Osteoblast (primary cell): Measurements from ENCODE around the gene ATXN7L1. TPM values are rescaled to one million over a fixed set of nuclear protein-coding genes. Genes with fewer than 3 reads are reported as not detected.

Experiments
- DNase-seq: peaks from one replicate; pipeline ENCODE4 v3.0.0; 2011; ENCODE audit warnings: low spot score, mixed read lengths; ENCODE audit not compliant: insufficient read length; ENCODE audit errors: missing footprints
- H2AFZ ChIP-seq: 2 replicates; pipeline ENCODE4 v1.6.0; 2011; ENCODE audit warnings: mild to moderate bottlenecking, low read length
- H3K27ac ChIP-seq: 2 replicates; pipeline ENCODE4 v1.5.1; 2011; ENCODE audit warnings: mild to moderate bottlenecking, low read depth, low read length, moderate library complexity
- H3K27me3 ChIP-seq: 2 replicates; pipeline ENCODE4 v1.6.0; 2012; ENCODE audit warnings: mild to moderate bottlenecking, control low read depth, inconsistent platforms, low read length, moderate library complexity; ENCODE audit not compliant: insufficient read depth
- H3K36me3 ChIP-seq: 2 replicates; pipeline ENCODE4 v1.5.1; 2011; ENCODE audit warnings: mild to moderate bottlenecking, low read length, control low read depth, moderate library complexity; ENCODE audit not compliant: insufficient read depth
- H3K4me1 ChIP-seq: 2 replicates; pipeline ENCODE4 v1.5.1; 2011; ENCODE audit warnings: mild to moderate bottlenecking, low read length, control low read depth, moderate library complexity; ENCODE audit not compliant: insufficient read depth
- H3K4me2 ChIP-seq: 2 replicates; pipeline ENCODE4 v1.6.0; 2011; ENCODE audit warnings: mild to moderate bottlenecking, low read length; ENCODE audit not compliant: insufficient read depth
- H3K4me3 ChIP-seq: fragments of 200-600 bp; sonication (generic); 3 replicates; pipeline ENCODE4 v1.5.1; 2012; ENCODE audit warnings: mild to moderate bottlenecking, low read length, inconsistent platforms; ENCODE audit not compliant: insufficient read depth
- H3K79me2 ChIP-seq: 2 replicates; pipeline ENCODE4 v1.6.0; 2012; ENCODE audit warnings: mild to moderate bottlenecking, low read length, control low read depth, inconsistent platforms; ENCODE audit not compliant: insufficient read depth
- H3K9me3 ChIP-seq: 2 replicates; pipeline ENCODE4 v1.5.1; 2011; ENCODE audit warnings: low read depth, low read length, control low read depth
- H4K20me1 ChIP-seq: 2 replicates; pipeline ENCODE4 v1.6.0; 2012; ENCODE audit warnings: mild to moderate bottlenecking, low read length, control low read depth; ENCODE audit not compliant: insufficient read depth
- total RNA-seq: library from RNA; depleted of rRNA; stranded (reverse); fragments of >200 nt; gene quantifications from 2 replicates; pipeline ENCODE4 v1.2.3, GENCODE V29; 2012
- TF ChIP-seq, protein P1 (sequence below): IDR thresholded peaks from 2 replicates; pipeline ENCODE4 v1.5.1; 2011; ENCODE audit warnings: mild to moderate bottlenecking, low read depth, low read length, moderate library complexity; ENCODE audit errors: extremely low read depth

Gene ATXN7L1
- total RNA-seq, 1 donor: 9.0 TPM

DNA sequence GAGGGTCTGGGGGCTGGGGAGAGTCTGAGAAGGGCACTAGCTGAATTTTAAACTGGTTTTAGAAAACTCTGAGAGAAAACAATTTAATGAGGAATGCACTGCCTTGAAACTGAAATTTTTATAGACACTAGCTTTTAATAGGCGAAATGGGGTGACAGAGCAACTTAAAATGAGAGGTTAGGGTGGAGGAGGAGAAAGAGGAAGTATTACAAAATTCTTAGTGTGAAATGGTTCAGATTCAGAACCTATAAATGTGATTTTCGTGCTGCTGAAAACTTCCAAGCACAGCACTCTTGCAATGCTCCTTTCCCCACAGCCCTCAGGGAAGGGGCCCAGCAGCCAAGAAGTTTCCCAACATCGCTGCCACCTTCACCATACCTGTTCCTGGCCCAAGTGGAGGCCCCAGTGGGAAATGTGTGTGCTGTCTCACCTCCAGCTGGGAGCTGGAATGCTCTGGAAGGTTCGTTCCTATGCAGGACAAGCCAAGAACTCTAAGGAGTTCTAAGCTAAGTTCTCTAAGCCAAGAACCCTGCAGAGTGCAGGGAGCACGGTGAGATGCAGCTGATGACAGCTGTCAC, 60.0 kb downstream of the ATXN7L1 start:
- Histone ChIP-seq H3K27me3 (no peaks in the 10 kb centered on the region), H4K20me1 (peaks cover 9% of the 10 kb centered on the region), H2AFZ (no peak overlapping the region), H3K4me1 (peaks cover 13% of the 10 kb centered on the region), H3K4me3 (no peak overlapping the region), H3K36me3 (no peaks in the 10 kb centered on the region), H3K79me2 (no peaks in the 10 kb centered on the region), H3K9me3 (no peaks in the 10 kb centered on the region), H3K27ac (no peak overlapping the region), H3K4me2 (no peak overlapping the region)
- TF ChIP-seq, protein P1, sequence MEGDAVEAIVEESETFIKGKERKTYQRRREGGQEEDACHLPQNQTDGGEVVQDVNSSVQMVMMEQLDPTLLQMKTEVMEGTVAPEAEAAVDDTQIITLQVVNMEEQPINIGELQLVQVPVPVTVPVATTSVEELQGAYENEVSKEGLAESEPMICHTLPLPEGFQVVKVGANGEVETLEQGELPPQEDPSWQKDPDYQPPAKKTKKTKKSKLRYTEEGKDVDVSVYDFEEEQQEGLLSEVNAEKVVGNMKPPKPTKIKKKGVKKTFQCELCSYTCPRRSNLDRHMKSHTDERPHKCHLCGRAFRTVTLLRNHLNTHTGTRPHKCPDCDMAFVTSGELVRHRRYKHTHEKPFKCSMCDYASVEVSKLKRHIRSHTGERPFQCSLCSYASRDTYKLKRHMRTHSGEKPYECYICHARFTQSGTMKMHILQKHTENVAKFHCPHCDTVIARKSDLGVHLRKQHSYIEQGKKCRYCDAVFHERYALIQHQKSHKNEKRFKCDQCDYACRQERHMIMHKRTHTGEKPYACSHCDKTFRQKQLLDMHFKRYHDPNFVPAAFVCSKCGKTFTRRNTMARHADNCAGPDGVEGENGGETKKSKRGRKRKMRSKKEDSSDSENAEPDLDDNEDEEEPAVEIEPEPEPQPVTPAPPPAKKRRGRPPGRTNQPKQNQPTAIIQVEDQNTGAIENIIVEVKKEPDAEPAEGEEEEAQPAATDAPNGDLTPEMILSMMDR: no peak
- no peak for DNase-seq

DNA sequence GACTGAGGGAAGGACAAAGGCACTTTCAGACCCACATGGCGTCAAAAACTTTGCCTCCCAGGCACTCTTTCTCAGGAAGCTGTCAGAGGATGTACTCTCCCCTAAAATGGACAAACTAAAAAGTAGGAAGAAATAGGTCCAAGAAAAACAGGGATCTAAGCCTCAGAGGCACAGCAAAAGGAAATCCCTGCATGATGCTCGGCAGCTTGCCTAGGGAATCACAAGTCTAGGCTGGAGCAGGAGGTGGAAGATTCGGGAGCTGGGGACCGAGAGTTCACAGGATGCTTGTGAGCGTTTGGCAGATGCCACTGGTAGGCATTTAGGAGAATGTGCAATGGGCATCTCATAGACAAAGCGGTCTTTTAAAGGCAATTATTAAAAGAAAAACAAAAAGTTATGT, 60.8 kb downstream of the ATXN7L1 start:
- TF ChIP-seq, protein P1: no peak
- H3K36me3 ChIP-seq: no peaks in the 10 kb centered on the region
- H3K4me3 ChIP-seq: no peak overlapping the region
- H3K9me3 ChIP-seq: no peaks in the 10 kb centered on the region
- H3K79me2 ChIP-seq: no peaks in the 10 kb centered on the region
- DNase-seq: no peak
- peak overlapping the region; percentile 22 for H3K4me2 ChIP-seq
- no peaks in the 10 kb centered on the region for H3K27me3 ChIP-seq
- H3K27ac ChIP-seq: no peak overlapping the region
- H3K4me1 ChIP-seq: peaks cover 13% of the 10 kb centered on the region
- no peak overlapping the region for H2AFZ ChIP-seq
- H4K20me1 ChIP-seq: peaks cover 9% of the 10 kb centered on the region

DNA sequence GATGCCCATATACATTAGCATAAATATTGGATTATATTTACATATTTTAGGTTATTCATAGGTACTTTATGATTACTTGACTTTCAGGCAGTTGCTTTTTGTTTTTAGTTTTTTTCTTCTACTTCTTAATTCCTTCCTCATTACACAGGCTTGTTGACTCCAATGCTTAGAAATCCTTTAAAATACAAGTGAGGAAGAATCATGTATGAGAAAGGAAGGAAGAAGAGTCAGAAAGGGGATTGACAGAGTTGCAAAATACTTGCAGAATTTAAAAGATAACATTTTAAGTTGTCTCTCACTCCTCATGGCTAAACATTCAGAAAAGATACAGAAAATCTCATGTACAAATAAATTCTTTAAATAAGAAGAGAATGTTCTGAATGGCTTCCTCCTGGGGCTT, 61.9 kb downstream of the ATXN7L1 start:
- Histone ChIP-seq H2AFZ (no peak overlapping the region), H3K4me1 (peaks cover 14% of the 10 kb centered on the region), H3K36me3 (no peaks in the 10 kb centered on the region), H3K4me3 (no peak overlapping the region), H3K4me2 (no peak overlapping the region), H3K27me3 (no peaks in the 10 kb centered on the region), H4K20me1 (peaks cover 6% of the 10 kb centered on the region), H3K9me3 (no peaks in the 10 kb centered on the region), H3K27ac (no peak overlapping the region), H3K79me2 (no peaks in the 10 kb centered on the region)
- TF ChIP-seq, protein P1: no peak
- no peak for DNase-seq

DNA sequence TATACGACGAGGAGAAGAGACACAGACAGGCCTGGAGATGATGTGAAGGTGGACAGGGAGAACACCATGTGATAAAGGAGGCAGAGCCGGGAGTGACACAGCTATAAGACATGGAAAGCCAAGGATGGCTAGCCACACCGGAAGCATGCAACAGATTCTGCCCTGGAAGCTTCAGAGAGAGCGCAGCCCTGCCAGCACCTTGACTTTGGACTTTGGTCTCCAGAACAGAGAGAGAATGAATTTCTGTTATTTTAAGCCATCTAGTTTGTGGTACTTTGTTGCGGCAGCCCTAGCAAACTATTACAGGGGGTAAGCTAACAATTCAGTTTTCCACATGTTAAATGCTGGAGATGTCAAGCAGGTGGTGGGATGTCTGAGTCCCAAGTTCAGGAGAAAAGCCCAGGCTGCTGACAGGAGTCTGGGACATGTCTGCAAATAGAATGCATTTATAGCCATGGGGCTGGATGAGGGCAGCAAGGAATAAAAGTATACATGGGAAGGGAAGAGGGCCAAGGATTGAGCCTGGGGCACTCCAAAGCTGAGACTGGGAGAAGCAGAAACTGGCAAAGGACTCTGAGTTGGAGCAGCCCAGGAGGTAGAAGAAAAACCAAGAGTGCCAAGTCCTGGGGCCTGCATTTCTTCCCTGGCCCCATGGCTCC, 65.1 kb downstream of the ATXN7L1 start:
- Histone ChIP-seq H2AFZ (no peak overlapping the region), H3K27me3 (no peaks in the 10 kb centered on the region), H3K9me3 (no peaks in the 10 kb centered on the region), H3K36me3 (no peaks in the 10 kb centered on the region), H3K27ac (no peak overlapping the region), H3K79me2 (no peaks in the 10 kb centered on the region), H3K4me2 (no peak overlapping the region), H3K4me3 (no peak overlapping the region), H3K4me1 (peaks cover 22% of the 10 kb centered on the region), H4K20me1 (peaks cover 5% of the 10 kb centered on the region)
- DNase-seq: no peak
- TF ChIP-seq, protein P1: no peak
